Ovary (tissue), 9 donors: Measurements from ENCODE around the gene F2RL1. TPM values are rescaled to one million over a fixed set of nuclear protein-coding genes. Genes with fewer than 3 reads are reported as not detected.

ENCODE experiments used
- DNase-seq, 5 donors: peaks; one replicate each; pipeline ENCODE4 v3.0.0-alpha.2; 2019 to 2020
- H3K27ac ChIP-seq, 2 donors: fragments of 200-600 bp; one replicate each; pipeline versions ENCODE4 v1.5.1 to v1.8.0; 2019 to 2022
- H3K27me3 ChIP-seq: fragments of 200-600 bp; one replicate; pipeline ENCODE4 v1.8.0; 2022
- H3K36me3 ChIP-seq: fragments of 200-600 bp; sonication (generic); one replicate; pipeline ENCODE4 v1.5.1; 2019
- H3K4me1 ChIP-seq: one replicate; pipeline ENCODE4 v1.8.1; 2013; ENCODE audit warnings: mild to moderate bottlenecking, moderate library complexity; ENCODE audit not compliant: insufficient read depth
- H3K4me3 ChIP-seq: fragments of 200-600 bp; sonication (generic); one replicate; pipeline ENCODE4 v1.5.1; 2017
- H3K9me3 ChIP-seq, 2 donors: fragments of 200-600 bp in 1 of 2; sonication (generic) in 1 of 2; one replicate each; pipeline versions ENCODE4 v1.5.1 to v1.8.1; 2013 to 2019; ENCODE audit warnings: mild to moderate bottlenecking in 1 of 2, moderate library complexity in 1 of 2
- EP300 ChIP-seq: sonication (generic); formaldehyde crosslinking; IDR thresholded peaks from one replicate; pipeline ENCODE4 v1.6.1; 2017; ENCODE audit warnings: antibody characterized with exemption
- POLR2A ChIP-seq: fragments of 450-650 bp; IDR thresholded peaks from one replicate; pipeline ENCODE4 v1.6.1; 2017; ENCODE audit warnings: antibody characterized with exemption, mild to moderate bottlenecking, moderate library complexity
- WGBS, 3 donors: extraction: QIAGEN DNeasy Blood & Tissue Kit in 1 of 3; methylation state at CpG; one replicate each; pipeline versions ENCODE4 v1.1.5 to v1.1.7; 2013 to 2017; 5-methylcytosine and 5-hydroxymethylcytosine counted together
- intact Hi-C, 4 donors: fragments of 100-400 bp; cut with DNase I; formaldehyde crosslinking; loops; one replicate each; pipeline versions ENCODE4 v1.11.0 to v1.15.1; 2022 to 2023
- polyA plus RNA-seq, 2 donors: library from polyadenylated mRNA; stranded (reverse); fragments of 200-250 nt in 1 of 2; fragments of 350-450 nt in 1 of 2; fragmentation: Illumina TruSeq in 1 of 2; extraction: RNeasy Lipid Tissue Mini Kit (QIAGEN cat#74804) in 1 of 2; gene quantifications; one replicate each; pipeline ENCODE4 v1.2.3, GENCODE V29; 2013 to 2014
- total RNA-seq, 7 donors: library from RNA; depleted of rRNA in 2 of 7; stranded (reverse); fragments of >200 nt in 2 of 7; fragmentation: NEBNext Ultra II Directional in 3 of 7; extraction: Animal tissue kit (Norgen Biotek cat#: 25700) in 3 of 7; gene quantifications; one replicate each; pipeline versions ENCODE4 v1.1.0 to v1.2.4, GENCODE V29; 2016 to 2023
- TF ChIP-seq, protein P1 (sequence below), 3 donors: fragments of 450-650 bp in 2 of 3; fragments of 200-600 bp in 1 of 3; IDR thresholded peaks; one replicate each; pipeline versions ENCODE4 v1.5.1 to v1.8.0; 2016 to 2022; ENCODE audit warnings: antibody characterized with exemption in 3 of 3, mild to moderate bottlenecking in 1 of 3
- donor health status: DM: no; HTN: no; CAD: no; lungs with moderate emphysema.
- donor health status: DM: no; HTN: no; CAD: no.
- donor health status: Bipolar disorder and iron deficiency.
- donor health status: DM: yes; HTN: yes; CAD: no.
- donor health status: DM: no; HTN: no; CAD: no.
- donor health status: DM: yes; HTN: yes; CAD: no.

Gene F2RL1
- total and polyA plus RNA-seq, 9 donors, result 0.10 to 12.3 (median 1.1) TPM

- intact Hi-C loops, result no loop called here
- TF ChIP-seq EP300 (no peak), POLR2A (no peak)
- TF ChIP-seq, protein P1, sequence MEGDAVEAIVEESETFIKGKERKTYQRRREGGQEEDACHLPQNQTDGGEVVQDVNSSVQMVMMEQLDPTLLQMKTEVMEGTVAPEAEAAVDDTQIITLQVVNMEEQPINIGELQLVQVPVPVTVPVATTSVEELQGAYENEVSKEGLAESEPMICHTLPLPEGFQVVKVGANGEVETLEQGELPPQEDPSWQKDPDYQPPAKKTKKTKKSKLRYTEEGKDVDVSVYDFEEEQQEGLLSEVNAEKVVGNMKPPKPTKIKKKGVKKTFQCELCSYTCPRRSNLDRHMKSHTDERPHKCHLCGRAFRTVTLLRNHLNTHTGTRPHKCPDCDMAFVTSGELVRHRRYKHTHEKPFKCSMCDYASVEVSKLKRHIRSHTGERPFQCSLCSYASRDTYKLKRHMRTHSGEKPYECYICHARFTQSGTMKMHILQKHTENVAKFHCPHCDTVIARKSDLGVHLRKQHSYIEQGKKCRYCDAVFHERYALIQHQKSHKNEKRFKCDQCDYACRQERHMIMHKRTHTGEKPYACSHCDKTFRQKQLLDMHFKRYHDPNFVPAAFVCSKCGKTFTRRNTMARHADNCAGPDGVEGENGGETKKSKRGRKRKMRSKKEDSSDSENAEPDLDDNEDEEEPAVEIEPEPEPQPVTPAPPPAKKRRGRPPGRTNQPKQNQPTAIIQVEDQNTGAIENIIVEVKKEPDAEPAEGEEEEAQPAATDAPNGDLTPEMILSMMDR (IDR thresholded peaks at IDR 0.05), result no peak
Observed at GRCh38 chr5:76841361-76841760, 22.5 kb downstream of the F2RL1 start.

DNA sequence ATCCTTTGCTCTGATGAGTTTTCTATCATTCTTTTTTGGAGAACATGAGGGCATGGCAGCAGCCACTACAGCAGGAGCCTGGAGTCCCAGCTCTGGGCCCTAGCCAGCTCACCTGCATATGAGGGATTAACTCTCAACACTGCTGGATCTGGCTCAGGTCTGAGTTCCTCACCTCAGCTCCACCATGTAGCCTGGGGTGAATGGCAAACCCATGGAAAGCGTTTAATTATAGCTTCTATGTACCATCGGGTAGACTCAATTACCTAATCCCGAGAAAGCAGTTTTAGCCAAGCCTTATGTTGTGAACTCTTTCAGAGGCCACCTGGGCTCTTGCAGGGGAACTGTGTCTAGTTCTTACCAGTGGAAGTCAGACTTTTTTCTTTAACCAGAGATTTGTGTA is 27.1 kb downstream of the F2RL1 start:
- Histone ChIP-seq H3K36me3 (no peaks in the 10 kb centered on the region), H3K4me3 (no peak overlapping the region), H3K27me3 (no peaks in the 10 kb centered on the region), H3K9me3 (no peaks in the 10 kb centered on the region), H3K4me1 (no peaks in the 10 kb centered on the region), H3K27ac (no peak overlapping the region)
- TF ChIP-seq, protein P1 (IDR thresholded peaks at IDR 0.05), result no peak
- TF ChIP-seq POLR2A, result no peak
- TF ChIP-seq EP300, result no peak
- intact Hi-C loops, result no loop called here
- 91 to 95% (median 95%) methylated on average over 3 of the region's 3 CpGs for WGBS, 3 donors
- DNase-seq, result no peak

More at GRCh38 chr5:76841361-76841760, 22.5 kb downstream of the F2RL1 start:
- 73 to 82% (median 79%) methylated on average over 3 of the region's 3 CpGs for WGBS, 3 donors
- Histone ChIP-seq H3K4me3 (no peak overlapping the region), H3K9me3 (no peaks in the 10 kb centered on the region), H3K4me1 (no peaks in the 10 kb centered on the region), H3K27me3 (no peaks in the 10 kb centered on the region), H3K27ac (no peak overlapping the region), H3K36me3 (no peaks in the 10 kb centered on the region)
- no peak for DNase-seq

DNA sequence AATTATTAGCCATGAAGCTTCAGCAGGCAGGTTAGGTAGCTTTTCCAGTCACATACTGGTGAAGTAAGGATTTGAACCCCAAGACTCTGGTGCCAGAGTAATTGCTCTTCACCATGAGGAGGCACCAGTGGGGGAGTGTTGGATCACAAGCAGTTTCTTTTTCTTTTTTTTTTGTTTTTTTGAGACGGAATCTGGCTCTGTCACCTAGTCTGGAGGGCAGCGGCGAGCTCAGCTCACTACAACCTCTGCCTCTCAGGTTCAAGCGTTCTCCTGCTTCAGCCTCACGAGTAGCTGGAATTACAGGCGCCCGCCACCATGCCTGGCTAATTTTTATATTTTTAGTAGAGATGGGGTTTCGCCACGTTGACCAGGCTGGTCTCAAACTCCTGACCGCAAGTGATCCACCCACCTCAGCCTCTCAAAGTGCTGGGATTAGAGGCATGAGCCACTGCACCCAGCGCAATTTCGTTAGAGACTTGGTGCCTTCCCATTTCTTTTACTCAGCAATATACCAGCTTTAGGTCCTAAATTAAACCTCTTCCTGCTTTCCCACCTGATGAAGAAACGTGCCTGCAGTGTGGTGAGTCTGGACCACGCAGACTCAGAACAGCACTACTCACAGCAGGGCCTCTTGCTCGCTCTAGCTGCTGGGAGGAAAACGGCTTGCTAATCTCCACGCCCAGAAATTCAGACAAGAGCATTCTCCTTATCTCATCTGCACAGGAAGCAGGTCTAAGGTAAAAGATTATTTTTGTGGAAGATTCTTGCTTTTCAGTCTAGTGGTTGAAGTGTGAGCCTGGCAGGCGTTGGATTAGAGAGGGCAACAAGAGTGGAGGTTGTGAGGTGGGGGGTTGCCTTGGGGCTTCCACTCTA is 30.8 kb downstream of the F2RL1 start, which contains the start of gene S100Z:
Gene S100Z (plus strand): TSS at position 596 of the 873 bp plus-strand sequence. CDS start 25,346 bp downstream, outside the sequence.
- Histone ChIP-seq H3K27me3 (no peaks in the 10 kb centered on the region), H3K4me1 (no peaks in the 10 kb centered on the region), H3K27ac (no peak within 1 kb of the TSS), H3K9me3 (no peaks in the 10 kb centered on the region), H3K36me3 (no peaks in the 10 kb centered on the region), H3K4me3 (no peak within 1 kb of the TSS)
- TF ChIP-seq POLR2A, result no peak
- TF ChIP-seq, protein P1 (IDR thresholded peaks at IDR 0.05), result no peak
- no peak for TF ChIP-seq EP300
- intact Hi-C loops, result no loop called here
- DNase-seq, result no peak
- WGBS, 3 donors, result 73 to 78% (median 73%) methylated on average over 18 of the region's 18 CpGs

DNA sequence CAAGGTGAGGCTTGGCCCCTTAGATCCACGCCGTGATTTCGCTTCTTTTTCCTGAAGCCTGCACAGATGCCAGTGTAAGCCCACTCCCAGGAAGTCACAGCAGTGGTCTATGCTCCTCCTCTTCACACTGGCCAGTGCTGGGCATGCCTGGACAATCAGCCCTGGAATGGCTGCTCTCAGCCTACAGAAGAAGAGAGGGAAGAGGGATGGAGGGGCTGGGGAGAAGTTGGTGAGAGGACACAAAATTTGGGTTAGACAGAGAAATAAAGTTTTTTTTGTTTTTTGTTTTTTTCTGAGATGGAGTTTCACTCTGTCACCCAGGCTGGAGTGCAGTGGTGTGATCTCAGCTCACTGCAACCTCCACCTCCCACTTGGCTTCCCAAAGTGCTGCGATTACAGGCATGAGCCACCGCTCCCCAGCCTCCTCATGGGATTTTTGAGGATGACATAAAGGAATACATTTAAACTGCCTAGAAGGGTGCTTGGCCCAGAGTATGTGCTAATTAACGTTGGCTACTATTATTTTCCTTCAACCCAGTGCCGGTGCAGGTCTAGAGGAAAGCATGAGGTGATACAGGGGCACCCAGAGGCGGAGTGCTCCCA is 31.8 kb downstream of the F2RL1 start:
- no peaks in the 10 kb centered on the region for H3K4me1 ChIP-seq
- intact Hi-C loops, result no loop called here
- H3K9me3 ChIP-seq, result no peaks in the 10 kb centered on the region
- H3K36me3 ChIP-seq, result no peaks in the 10 kb centered on the region
- TF ChIP-seq EP300 (no peak), POLR2A (no peak)
- TF ChIP-seq, protein P1 (IDR thresholded peaks at IDR 0.05), result no peak
- no peak for DNase-seq
- no peak overlapping the region for H3K4me3 ChIP-seq
- no peak overlapping the region for H3K27ac ChIP-seq
- H3K27me3 ChIP-seq, result no peaks in the 10 kb centered on the region
- 81 to 87% (median 83%) methylated on average over 8 of the region's 8 CpGs for WGBS, 3 donors
